ENCODE results near the gene COQ8A.
A peak's percentile ranks its signal among the peaks of the same experiment; 100 is the strongest.

Gene COQ8A

GRCh38 chr1:226956942-226957713 lies 17.0 kb downstream of the COQ8A start:
- Histone ChIP-seq H4K20me1 (peaks cover 0 to 15% (median 2%) of the 10 kb centered on the region in 11 experiments; a peak in 6 of 22 replicates), H3K4me1 (peaks cover 0 to 36% (median 33%) of the 10 kb centered on the region in 10 experiments; a peak in 16 of 20 replicates), H3K9ac (no peak overlapping the region), H3K27ac (no peak overlapping the region), H3K9me3 (replicated peaks in 1 of 11) (peaks cover 49 to 71% (median 67%) of the 10 kb centered on the region in 11 experiments), H3K4me3 (no peak overlapping the region), H3K4me2 (no peak overlapping the region), H3K36me3 (peaks cover 0 to 46% (median 23%) of the 10 kb centered on the region in 11 experiments; a peak in 17 of 22 replicates), H3K27me3 (no peaks in the 10 kb centered on the region)
- no peak for TF ChIP-seq Cebpa-rat (IDR thresholded peaks at IDR 0.05)

DNA sequence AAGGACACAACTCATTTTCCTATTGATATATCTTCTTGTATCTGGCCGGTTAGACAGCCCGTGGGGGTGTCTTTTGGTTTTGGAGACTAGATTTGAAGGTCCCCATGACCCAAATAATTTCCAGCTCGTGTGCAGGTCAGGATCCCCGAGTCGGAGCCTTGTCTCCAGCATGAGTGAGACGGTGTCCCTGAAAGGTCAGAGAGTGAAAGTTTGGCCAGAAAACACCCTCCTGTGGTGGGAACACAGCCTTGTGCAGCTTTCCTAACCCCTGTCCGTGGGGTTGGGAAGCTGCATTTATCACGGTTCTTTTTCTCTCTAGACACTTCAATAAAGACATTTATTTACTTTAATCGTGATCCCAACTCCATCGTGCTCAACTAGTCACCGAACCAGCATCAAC lies 17.6 kb downstream of the COQ8A start:
- Histone ChIP-seq H3K27ac (no peak overlapping the region), H3K4me2 (no peak overlapping the region), H3K9me3 (replicated peaks in 1 of 11) (peaks cover 49 to 71% (median 67%) of the 10 kb centered on the region in 11 experiments), H3K36me3 (peaks cover 0 to 46% (median 23%) of the 10 kb centered on the region in 11 experiments; a peak in 17 of 22 replicates), H3K9ac (no peak overlapping the region), H3K27me3 (no peaks in the 10 kb centered on the region), H3K4me1 (peaks cover 2 to 37% (median 34%) of the 10 kb centered on the region in 10 experiments; a peak in 18 of 20 replicates), H3K4me3 (no peak overlapping the region), H4K20me1 (peaks cover 0 to 9% (median 0%) of the 10 kb centered on the region in 11 experiments; a peak in 6 of 22 replicates)
- TF ChIP-seq Cebpa-rat (IDR thresholded peaks at IDR 0.05): no peak

- Histone ChIP-seq H3K27me3 (no peaks in the 10 kb centered on the region), H3K4me3 (no peak overlapping the region), H3K9ac (no peak overlapping the region), H4K20me1 (peaks cover 0 to 4% (median 0%) of the 10 kb centered on the region in 11 experiments; a peak in 6 of 22 replicates), H3K27ac (no peak overlapping the region), H3K9me3 (replicated peaks in 1 of 11) (peaks cover 49 to 71% (median 67%) of the 10 kb centered on the region in 11 experiments), H3K4me2 (no peak overlapping the region), H3K4me1 (peaks cover 8 to 38% (median 34%) of the 10 kb centered on the region in 10 experiments), H3K36me3 (peaks cover 0 to 46% (median 23%) of the 10 kb centered on the region in 11 experiments; a peak in 17 of 22 replicates)
- no peak for TF ChIP-seq Cebpa-rat (IDR thresholded peaks at IDR 0.05)
These were observed 18.2 kb downstream of the COQ8A start for GRCh38 chr1:226958300-226958699.

GRCh38 chr1:226960256-226960655 lies 20.2 kb downstream of the COQ8A start:
- Histone ChIP-seq H3K4me2 (no peak overlapping the region), H3K4me1 (peaks cover 28 to 46% (median 42%) of the 10 kb centered on the region in 10 experiments), H3K27ac (no peak overlapping the region), H3K4me3 (no peak overlapping the region), H3K36me3 (peaks cover 0 to 34% (median 21%) of the 10 kb centered on the region in 11 experiments; a peak in 18 of 22 replicates), H3K9me3 (replicated peaks in 1 of 11) (peaks cover 42 to 62% (median 57%) of the 10 kb centered on the region in 11 experiments), H4K20me1 (no peaks in the 10 kb centered on the region; a peak in 5 of 22 replicates), H3K27me3 (no peaks in the 10 kb centered on the region), H3K9ac (no peak overlapping the region)
- TF ChIP-seq Cebpa-rat (IDR thresholded peaks at IDR 0.05): no peak

DNA sequence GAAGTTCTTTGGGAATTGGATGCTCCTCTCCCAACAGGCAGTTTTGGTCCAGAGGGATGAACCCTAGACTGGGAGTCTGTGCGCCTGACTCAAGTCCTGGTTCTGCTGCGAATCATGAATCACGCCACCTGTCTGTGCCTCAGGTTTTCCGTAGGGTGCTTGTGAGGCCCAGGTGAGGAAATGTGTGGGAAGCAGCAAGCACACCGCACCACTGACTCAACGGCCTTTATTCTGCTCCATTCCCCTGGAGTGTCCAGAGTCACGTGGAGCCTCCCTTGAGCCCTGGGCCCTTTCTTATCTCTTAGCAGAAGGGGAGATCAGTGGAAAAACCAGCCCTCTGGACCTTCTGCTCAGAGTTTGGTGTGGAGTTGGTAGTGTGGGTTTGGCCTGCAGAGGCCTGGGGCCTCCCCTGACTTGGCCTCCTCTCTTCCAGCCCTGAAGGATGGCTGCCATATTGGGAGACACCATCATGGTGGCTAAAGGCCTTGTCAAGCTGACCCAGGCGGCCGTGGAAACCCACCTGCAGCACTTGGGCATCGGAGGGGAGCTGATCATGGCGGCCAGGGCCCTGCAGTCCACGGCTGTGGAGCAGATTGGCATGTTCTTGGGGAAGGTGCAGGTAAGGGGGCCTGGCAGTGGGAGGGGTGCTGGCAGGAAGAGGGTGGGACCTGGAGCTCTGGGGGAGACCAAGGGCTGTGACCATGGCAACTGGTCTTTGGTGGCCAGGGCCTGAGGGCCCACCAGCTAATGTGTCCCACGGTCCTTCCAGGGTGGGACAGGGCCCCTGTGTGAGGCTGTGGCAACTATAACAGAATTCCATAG lies 21.1 kb downstream of the COQ8A start:
- H3K36me3 ChIP-seq: peaks cover 0 to 30% (median 19%) of the 10 kb centered on the region in 11 experiments; a peak in 18 of 22 replicates
- H3K4me1 ChIP-seq: peaks cover 32 to 55% (median 51%) of the 10 kb centered on the region in 10 experiments
- peaks cover 33 to 53% (median 48%) of the 10 kb centered on the region in 11 experiments for H3K9me3 ChIP-seq (replicated peaks in 1 of 11)
- H3K4me2 ChIP-seq: peak overlapping the region in 5 of 11 experiments; percentile 77 to 89 (median 87); a peak in 8 of 22 replicates
- H4K20me1 ChIP-seq: no peaks in the 10 kb centered on the region; a peak in 5 of 22 replicates
- no peak for TF ChIP-seq Cebpa-rat (IDR thresholded peaks at IDR 0.05)
- no peaks in the 10 kb centered on the region for H3K27me3 ChIP-seq
- no peak overlapping the region for H3K9ac ChIP-seq
- no peak overlapping the region for H3K4me3 ChIP-seq
- peak overlapping the region in 3 of 11 experiments; percentile 85 to 88 (median 85); a peak in 5 of 22 replicates for H3K27ac ChIP-seq

GRCh38 chr1:226962421-226963391 lies 22.6 kb downstream of the COQ8A start:
- Histone ChIP-seq H3K27me3 (no peaks in the 10 kb centered on the region), H3K4me2 (peak overlapping the region; percentile 67 to 93 (median 85)), H3K9me3 (replicated peaks in 1 of 11) (peaks cover 21 to 37% (median 34%) of the 10 kb centered on the region in 11 experiments), H4K20me1 (no peaks in the 10 kb centered on the region; a peak in 5 of 22 replicates), H3K36me3 (peaks cover 0 to 39% (median 21%) of the 10 kb centered on the region in 11 experiments; a peak in 18 of 22 replicates), H3K27ac (peak overlapping the region in 9 of 11 experiments; percentile 41 to 88 (median 77); a peak in 18 of 22 replicates), H3K4me3 (peak overlapping the region in 1 of 10 experiments; percentile 16; a peak in 1 of 20 replicates), H3K4me1 (peaks cover 32 to 70% (median 63%) of the 10 kb centered on the region in 10 experiments), H3K9ac (peak overlapping the region in 10 of 11 experiments; percentile 20 to 74 (median 60); a peak in 14 of 22 replicates)
- TF ChIP-seq Cebpa-rat (IDR thresholded peaks at IDR 0.05): no peak

- Histone ChIP-seq H3K4me3 (peak overlapping the region in 2 of 10 experiments; percentile 11 to 20; a peak in 1 of 20 replicates), H4K20me1 (no peaks in the 10 kb centered on the region; a peak in 5 of 22 replicates), H3K4me2 (peak overlapping the region; percentile 67 to 93 (median 85)), H3K36me3 (peaks cover 0 to 39% (median 18%) of the 10 kb centered on the region in 11 experiments; a peak in 16 of 22 replicates), H3K27me3 (no peaks in the 10 kb centered on the region), H3K27ac (peak overlapping the region in 10 of 11 experiments; percentile 36 to 88 (median 76); a peak in 20 of 22 replicates), H3K4me1 (peaks cover 32 to 74% (median 63%) of the 10 kb centered on the region in 10 experiments), H3K9ac (peak overlapping the region in 10 of 11 experiments; percentile 20 to 76 (median 68); a peak in 18 of 22 replicates), H3K9me3 (replicated peaks in 1 of 11) (peaks cover 8 to 35% (median 20%) of the 10 kb centered on the region in 11 experiments)
- no peak for TF ChIP-seq Cebpa-rat (IDR thresholded peaks at IDR 0.05)
These were observed 24.0 kb downstream of the COQ8A start for GRCh38 chr1:226964068-226964425.

All from BLaER1 treated with 17β-estradiol and CSF1 and Interleukin-3, amounts not matched to agents 10 nM and 100 nM (cell line).